Fibroblast of the conjunctiva (primary cell): ENCODE data around the gene DLK1.

Experiments
- DNase-seq: peaks from one replicate; pipeline ENCODE4 v3.0.0-alpha.2; 2010; ENCODE audit warnings: low read depth

DLK1 gene

GRCh38 chr14:100733152-100733850 is 6.6 kb downstream of the DLK1 start:
- no peak for DNase-seq

- no peak for DNase-seq
These were observed 7.6 kb downstream of the DLK1 start for GRCh38 chr14:100734031-100734990.

- DNase-seq = no peak
These were observed 8.6 kb downstream of the DLK1 start for GRCh38 chr14:100735271-100735670.

GRCh38 chr14:100736269-100737180 is 9.8 kb downstream of the DLK1 start:
- DNase-seq = no peak

GRCh38 chr14:100737526-100737925 is 10.8 kb downstream of the DLK1 start:
- DNase-seq = no peak

- DNase-seq = no peak
These were observed 11.6 kb downstream of the DLK1 start for GRCh38 chr14:100738269-100738691.

GRCh38 chr14:100738704-100739131 is 12.0 kb downstream of the DLK1 start:
- no peak for DNase-seq

GRCh38 chr14:100739306-100739705 is 12.6 kb downstream of the DLK1 start:
- DNase-seq = no peak

- no peak for DNase-seq
These were observed 13.6 kb downstream of the DLK1 start for GRCh38 chr14:100740196-100740825.

GRCh38 chr14:100740929-100741328 is 14.2 kb downstream of the DLK1 start:
- no peak for DNase-seq

- DNase-seq = no peak
These were observed 15.3 kb downstream of the DLK1 start for GRCh38 chr14:100741966-100742365.

GRCh38 chr14:100746326-100746725 is 19.6 kb downstream of the DLK1 start:
- DNase-seq = no peak

GRCh38 chr14:100747021-100747586 is 20.4 kb downstream of the DLK1 start:
- peak; percentile 89 for DNase-seq

GRCh38 chr14:100747736-100748135 is 21.0 kb downstream of the DLK1 start:
- DNase-seq = no peak

GRCh38 chr14:100748403-100748802 is 21.7 kb downstream of the DLK1 start:
- DNase-seq = no peak

GRCh38 chr14:100748944-100749343 is 22.3 kb downstream of the DLK1 start:
- no peak for DNase-seq

- DNase-seq = no peak
These were observed 23.4 kb downstream of the DLK1 start for GRCh38 chr14:100749967-100750597.

GRCh38 chr14:100750762-100751699 is 24.3 kb downstream of the DLK1 start:
- DNase-seq = no peak

- DNase-seq = no peak
These were observed 27.3 kb downstream of the DLK1 start for GRCh38 chr14:100754020-100754419.

- DNase-seq = no peak
These were observed 29.0 kb downstream of the DLK1 start for GRCh38 chr14:100755649-100756048.
